HepG2 (cell line): Measurements from ENCODE around the gene AFAP1L2. TPM values are rescaled to one million over a fixed set of nuclear protein-coding genes. Genes with fewer than 3 reads are reported as not detected.

Experiments used
- ATAC-seq: fragments of 200-7000 bp; cut with Tn5 transposase; 3 replicates; pipeline ENCODE4 v1.9.1; 2020; ENCODE audit warnings: mild to moderate bottlenecking, moderate library complexity
- BruUV-seq: library from RNA; stranded (reverse); fragments of 400-500 nt; replicated peaks from 2 replicates; lab custom pipeline; 2021; lab: Mats Ljungman, UMichigan
- CTCF ChIA-PET: fragments of 300-600 bp; formaldehyde crosslinking; extraction: SDS; loops from one replicate; lab custom pipeline; 2021; ENCODE audit warnings: low total read pairs, inconsistent platforms, low intra/inter-chr PET ratio; lab: Yijun Ruan, JAX
- POLR2A ChIA-PET: fragments of 350-600 bp; sonication (Branson Sonifier 250); formaldehyde crosslinking; loops from one replicate; lab custom pipeline; 2020; ENCODE audit warnings: antibody characterized with exemption, inconsistent platforms; lab: Yijun Ruan, JAX
- DNase-seq: peaks from one replicate; pipeline ENCODE4 v3.0.0-alpha.2; 2015; ENCODE audit warnings: low spot score
- FAIRE-seq: peaks from 3 replicates; lab custom pipeline; 2011; peaks lifted over from hg19 to GRCh38; lab: Jason Lieb, UNC
- H2AFZ ChIP-seq: one replicate; pipeline ENCODE4 v1.6.1; 2011; ENCODE audit warnings: low read length, inconsistent platforms
- H3K27ac ChIP-seq: fragments of 300-600 bp; 3 replicates; pipeline ENCODE4 v1.8.0; 2011; ENCODE audit warnings: mixed run types, mild to moderate bottlenecking, mixed read lengths, low read length, inconsistent platforms; ENCODE audit not compliant: insufficient read depth; ENCODE audit errors: extremely low read length
- H3K27me3 ChIP-seq, 2 experiments: fragments of 200-600 bp in 1 of 2; 2 replicates in 1 of 2; 3 replicates in 1 of 2; pipeline versions ENCODE4 v1.6.0 to v1.8.0; 2011; ENCODE audit warnings: low read length in 2 of 2, mild to moderate bottlenecking in 2 of 2, moderate library complexity in 2 of 2, inconsistent platforms in 1 of 2; ENCODE audit not compliant: insufficient read depth in 2 of 2, control insufficient read depth in 1 of 2
- H3K36me3 ChIP-seq, 2 experiments: fragments of 200-600 bp in 1 of 2; replicated peaks in 1 of 2; 2 replicates in 1 of 2; 3 replicates in 1 of 2; pipeline versions ENCODE4 v1.5.1 to v1.8.0; 2011; ENCODE audit warnings: low read length in 2 of 2, inconsistent platforms in 1 of 2; ENCODE audit not compliant: insufficient read depth in 2 of 2, control insufficient read depth in 1 of 2
- H3K4me1 ChIP-seq: 2 replicates; pipeline ENCODE4 v1.5.1; 2012; ENCODE audit warnings: low read length, inconsistent platforms; ENCODE audit not compliant: insufficient read depth
- H3K4me2 ChIP-seq: 2 replicates; pipeline ENCODE4 v1.6.0; 2011; ENCODE audit warnings: low read depth, low read length, inconsistent platforms
- H3K4me3 ChIP-seq, 3 experiments: fragments of 200-600 bp in 1 of 3; sonication (generic), shearing (Covaris generic) in 1 of 3; replicated peaks in 1 of 3; 2 replicates each; pipeline ENCODE4 v1.5.1; 2011 to 2016; ENCODE audit warnings: low read length in 3 of 3, inconsistent platforms in 2 of 3, low read depth in 2 of 3, mild to moderate bottlenecking in 2 of 3, control low read depth in 1 of 3, mixed read lengths in 1 of 3; ENCODE audit not compliant: insufficient read depth in 1 of 3
- H3K79me2 ChIP-seq: one replicate; pipeline ENCODE4 v1.6.1; 2011; ENCODE audit warnings: low read length, inconsistent platforms; ENCODE audit not compliant: insufficient read depth
- H3K9ac ChIP-seq: 2 replicates; pipeline ENCODE4 v1.6.0; 2011; ENCODE audit warnings: mild to moderate bottlenecking, low read depth, low read length, inconsistent platforms; ENCODE audit not compliant: insufficient read depth
- H3K9me3 ChIP-seq: 2 replicates; pipeline ENCODE4 v1.5.1; 2012; ENCODE audit warnings: mild to moderate bottlenecking, low read length
- H4K20me1 ChIP-seq: 2 replicates; pipeline ENCODE4 v1.6.0; 2011; ENCODE audit warnings: inconsistent platforms, mild to moderate bottlenecking, low read length, moderate library complexity; ENCODE audit not compliant: insufficient read depth
- ATF3 ChIP-seq: sonication (generic); formaldehyde crosslinking; IDR thresholded peaks from 2 replicates; pipeline ENCODE4 v1.4.0; 2020; ENCODE audit warnings: missing genetic modification reagents
- CBX5 ChIP-seq: sonication (generic); formaldehyde crosslinking; IDR thresholded peaks from 2 replicates; pipeline ENCODE4 v1.4.0; 2020; ENCODE audit warnings: missing genetic modification reagents, borderline replicate concordance
- DNMT1 ChIP-seq: sonication (generic); formaldehyde crosslinking; IDR thresholded peaks from 2 replicates; pipeline ENCODE4 v1.5.1; 2020; ENCODE audit warnings: mild to moderate bottlenecking, missing genetic modification reagents
- HOXA3 ChIP-seq: sonication (generic); formaldehyde crosslinking; IDR thresholded peaks from 2 replicates; pipeline ENCODE4 v1.5.0; 2020; ENCODE audit warnings: missing genetic modification reagents
- HOXA5 ChIP-seq: sonication (generic); formaldehyde crosslinking; IDR thresholded peaks from 2 replicates; pipeline ENCODE4 v1.4.0; 2020; ENCODE audit warnings: missing genetic modification reagents
- PRDM4 ChIP-seq: sonication (generic); formaldehyde crosslinking; IDR thresholded peaks from 2 replicates; pipeline ENCODE4 v1.9.0; 2021; ENCODE audit warnings: missing genetic modification reagents, borderline replicate concordance
- SATB2 ChIP-seq: sonication (generic); formaldehyde crosslinking; IDR thresholded peaks from 2 replicates; pipeline ENCODE4 v1.5.0; 2020; ENCODE audit warnings: missing genetic modification reagents
- SMYD3 ChIP-seq: sonication (generic); formaldehyde crosslinking; IDR thresholded peaks from 2 replicates; pipeline ENCODE4 v1.8.1; 2023; ENCODE audit warnings: mild to moderate bottlenecking, missing genetic modification reagents
- ZBTB43 ChIP-seq: sonication (generic); formaldehyde crosslinking; conservative IDR thresholded peaks from 2 replicates; pipeline ENCODE4 v1.4.0; 2020; ENCODE audit warnings: missing genetic modification reagents
- ZFP91 ChIP-seq: sonication (generic); formaldehyde crosslinking; IDR thresholded peaks from 2 replicates; pipeline ENCODE4 v1.9.0; 2022; ENCODE audit warnings: missing genetic modification reagents, mild to moderate bottlenecking, borderline replicate concordance
- ZNF232 ChIP-seq: sonication (generic); formaldehyde crosslinking; IDR thresholded peaks from 2 replicates; pipeline ENCODE4 v1.4.0; 2020; ENCODE audit warnings: missing genetic modification reagents, borderline replicate concordance
- ZNF792 ChIP-seq: IDR thresholded peaks from 2 replicates; pipeline ENCODE4 v1.6.1; 2016
- ZNF816 ChIP-seq: sonication (generic); formaldehyde crosslinking; IDR thresholded peaks from 2 replicates; pipeline ENCODE4 v1.8.0; 2022; ENCODE audit warnings: missing genetic modification reagents, mild to moderate bottlenecking, borderline replicate concordance
- ZSCAN12 ChIP-seq: sonication (generic); formaldehyde crosslinking; IDR thresholded peaks from 2 replicates; pipeline ENCODE4 v1.9.0; 2021; ENCODE audit warnings: mild to moderate bottlenecking, missing genetic modification reagents
- WGBS: methylation state at CpG from one replicate; pipeline ENCODE4 v1.1.6; 2017; ENCODE audit warnings: low lambda C conversion rate; 5-methylcytosine and 5-hydroxymethylcytosine counted together
- in situ Hi-C: cut with HindIII; loops from 2 replicates; pipeline ENCODE4 v1.10.0; 2017; ENCODE audit warnings: low pct_unique_long_range_greater_than_20kb; ENCODE audit not compliant: extremely low pct_ligation_motif_present
- intact Hi-C: fragments of 100-400 bp; cut with micrococcal nuclease; formaldehyde crosslinking; loops from one replicate; pipeline ENCODE4 v1.10.0; 2022; ENCODE audit not compliant: unreplicated experiment
- polyA plus RNA-seq, 8 experiments: library from polyadenylated mRNA; depleted of rRNA in 3 of 8; stranded (reverse) in 7 of 8; unstranded in 1 of 8; fragments of >200 nt; fragmentation: Illumina TruSeq in 4 of 8; extraction: Trizol in 4 of 8; gene quantifications; 2 replicates each; pipeline versions ENCODE4 v1.2.1 to v1.2.3, GENCODE V29; 2011 to 2016; ENCODE audit warnings: low read depth in 4 of 8, missing spikeins in 1 of 8, mixed read lengths in 1 of 8; ENCODE audit not compliant: insufficient read depth in 1 of 8
- total RNA-seq, 5 experiments: library from RNA; depleted of rRNA; stranded (reverse); fragments of >200 nt; fragmentation: Illumina TruSeq; extraction: Trizol; gene quantifications; 2 replicates each; pipeline ENCODE4 v1.2.3, GENCODE V29; 2016; ENCODE audit warnings: low read depth in 1 of 5

AFAP1L2 gene
- total and polyA plus RNA-seq, 2 of the 13 experiments (the other 11 are each of a cell fraction or from before 2014, with no cell fraction given), result not detected

GRCh38 chr10:114393886-114394285 lies 10.4 kb downstream of the AFAP1L2 start:
- Histone ChIP-seq H3K4me2 (no peak overlapping the region), H3K79me2 (no peaks in the 10 kb centered on the region), H3K9me3 (no peaks in the 10 kb centered on the region), H3K4me1 (no peaks in the 10 kb centered on the region), H3K36me3 (no peaks in the 10 kb centered on the region), H4K20me1 (no peaks in the 10 kb centered on the region), H2AFZ (no peak overlapping the region), H3K27me3 (peaks cover 2 to 60% of the 10 kb centered on the region in 2 experiments; a peak in 4 of 5 replicates), H3K4me3 (no peak overlapping the region)
- POLR2A ChIA-PET, result no interaction called here
- FAIRE-seq (no peak), DNase-seq (no peak)
- in situ Hi-C loops, result no loop called here
- CTCF ChIA-PET, result no interaction called here
- no TSS peak for BruUV-seq
- intact Hi-C loops, result no loop called here
- TF ChIP-seq PRDM4 (CRISPR knock-in tag) (no peak), ZNF792 (no peak), SATB2 (no peak), SMYD3 (no peak), CBX5 (CRISPR knock-in tag) (no peak)
- TF ChIP-seq, all 625 proteins: peak for 0
- ATAC-seq, result no peak
- Histone ChIP-seq H3K9ac (no peak overlapping the region), H3K27ac (no peak overlapping the region)
- WGBS, result 10% methylated on average over 4 of the region's 7 CpGs

GRCh38 chr10:114393482-114393881 lies 10.8 kb downstream of the AFAP1L2 start:
- no TSS peak for BruUV-seq
- H3K36me3 ChIP-seq, result no peaks in the 10 kb centered on the region
- H3K79me2 ChIP-seq, result no peaks in the 10 kb centered on the region
- no peak for DNase-seq
- no peaks in the 10 kb centered on the region for H4K20me1 ChIP-seq
- FAIRE-seq, result no peak
- H3K4me1 ChIP-seq, result no peaks in the 10 kb centered on the region
- intact Hi-C loops, result no loop called here
- ChIA-PET POLR2A (no interaction called here), CTCF (no interaction called here)
- no peak overlapping the region for H3K4me3 ChIP-seq
- no peak for ATAC-seq
- 11% methylated on average over 8 of the region's 11 CpGs for WGBS
- peaks cover 2 to 56% of the 10 kb centered on the region in 2 experiments; a peak in 4 of 5 replicates for H3K27me3 ChIP-seq
- no peaks in the 10 kb centered on the region for H3K9me3 ChIP-seq
- H3K9ac ChIP-seq, result no peak overlapping the region
- H3K27ac ChIP-seq, result no peak overlapping the region
- in situ Hi-C loops, result no loop called here
- no peak overlapping the region for H3K4me2 ChIP-seq
- no peak overlapping the region for H2AFZ ChIP-seq
- TF ChIP-seq ATF3 (CRISPR knock-in tag), result no peak
- no peak for TF ChIP-seq ZSCAN12 (CRISPR knock-in tag)
- TF ChIP-seq HOXA3 (CRISPR knock-in tag), result no peak
- no peak for TF ChIP-seq ZNF232 (CRISPR knock-in tag)
- no peak for TF ChIP-seq HOXA5 (CRISPR knock-in tag)
- no peak for TF ChIP-seq ZFP91 (CRISPR knock-in tag)
- no peak for TF ChIP-seq ZNF816 (CRISPR knock-in tag)
- TF ChIP-seq ZBTB43, result no peak
- no peak for TF ChIP-seq DNMT1 (CRISPR knock-in tag)
